Stimulated activated naive CD4-positive, alpha-beta T cell treated with Interleukin-2 at 50 U/mL for 16 hours (primary cell): ENCODE data around the gene CEBPA.
"Not testable (repeated sequence)": the region's sequence is repeated elsewhere in the genome, so short reads cannot be mapped to it uniquely, and the experiment has no call there.

Source experiments
- DNase-seq: peaks from one replicate; lab custom pipeline; 2025; lab: John Stamatoyannopoulos, UW

The CEBPA gene

DNA sequence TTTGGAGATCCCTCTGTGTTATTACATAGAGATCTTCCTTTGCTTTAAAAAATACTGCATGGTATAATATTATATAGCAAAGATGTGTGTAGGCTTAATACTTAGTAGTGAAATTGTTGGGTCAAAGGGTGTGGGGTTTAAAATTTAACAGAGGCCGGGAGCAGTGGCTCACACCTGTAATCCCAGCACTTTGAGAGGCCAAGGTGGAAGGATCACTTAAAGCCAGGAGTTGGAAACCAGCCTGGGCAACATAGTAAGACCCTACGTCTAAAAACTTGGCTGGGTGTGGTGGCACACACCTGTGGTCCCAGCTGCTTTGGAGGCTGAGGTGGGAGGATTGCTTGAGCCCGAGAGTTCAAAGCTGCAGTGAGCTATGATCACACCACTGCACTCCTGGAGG lies 22.3 kb upstream of the CEBPA start:
- no peak for DNase-seq

DNA sequence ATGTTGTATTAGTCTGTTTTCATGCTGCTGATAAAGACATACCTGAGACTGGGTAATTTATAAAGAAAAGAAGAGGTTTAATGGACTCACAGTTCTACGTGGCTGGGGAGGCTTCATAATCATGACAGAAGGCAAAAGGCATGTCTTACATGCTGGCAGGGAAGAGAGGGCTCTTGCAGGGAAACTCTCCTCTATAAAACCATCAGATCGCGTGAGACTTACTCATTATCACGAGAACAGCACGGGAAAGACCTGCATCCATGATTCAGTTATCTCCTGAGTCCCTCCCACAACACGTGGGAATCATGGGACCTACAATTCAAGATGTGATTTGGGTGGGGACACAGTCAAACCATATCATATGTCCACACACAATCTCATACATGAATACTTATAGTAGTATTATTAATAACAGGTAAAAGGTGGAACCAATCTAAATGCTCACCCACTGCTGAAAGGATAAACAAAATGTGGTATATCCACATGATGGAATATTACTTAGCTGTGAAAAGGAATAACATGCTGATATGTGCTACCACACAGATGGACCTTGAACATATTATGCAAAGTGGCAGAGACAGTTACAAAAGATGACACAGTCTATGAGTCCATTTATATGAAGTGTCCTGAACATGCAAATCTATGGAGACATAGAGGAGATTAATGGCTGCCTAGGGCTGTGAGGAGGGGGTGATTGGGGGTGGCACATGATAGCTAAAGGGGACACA lies 20.9 kb upstream of the CEBPA start:
- DNase-seq: no peak

DNA sequence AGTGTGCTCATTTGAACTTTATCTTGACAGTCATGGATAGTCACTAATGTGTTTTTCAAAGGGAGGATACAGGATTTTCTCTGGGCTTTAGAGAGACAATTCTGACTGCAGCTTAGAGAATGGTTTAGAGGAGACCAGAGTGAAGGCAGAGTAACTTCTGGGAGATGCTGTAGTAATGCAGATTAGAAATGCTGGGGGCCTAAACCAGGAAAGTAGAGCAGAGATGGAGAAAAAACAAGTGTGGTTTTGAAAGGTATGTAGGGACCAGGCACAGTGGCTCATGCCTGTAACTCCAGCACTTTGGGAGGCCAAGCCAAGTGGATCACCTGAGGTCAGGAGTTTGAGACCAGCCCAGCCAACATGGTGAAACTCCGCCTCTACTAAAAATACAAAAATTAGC lies 18.3 kb upstream of the CEBPA start:
- DNase-seq: no peak

GRCh38 chr19:33317991-33318390 lies 15.7 kb upstream of the CEBPA start:
- DNase-seq: not testable (repeated sequence)

DNA sequence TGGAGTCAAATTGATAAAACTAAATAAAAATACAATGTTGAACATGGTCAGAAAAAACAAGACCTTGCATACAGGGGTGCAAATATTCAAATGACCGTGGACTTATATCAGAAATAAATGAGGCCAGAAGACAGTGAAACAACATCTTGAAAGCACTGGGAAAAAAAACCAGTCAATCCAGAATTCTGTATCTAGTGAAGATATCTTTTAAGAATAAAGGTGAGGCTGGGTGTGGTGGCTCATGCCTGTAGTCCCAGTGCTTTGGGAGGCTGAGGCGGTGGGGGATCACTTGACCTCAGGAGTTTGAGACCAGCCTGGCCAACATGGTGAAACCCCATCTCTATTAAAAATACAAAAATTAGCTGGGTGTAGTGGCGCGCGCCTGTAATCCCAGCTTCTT lies 15.2 kb upstream of the CEBPA start:
- DNase-seq: no peak

- no peak for DNase-seq
These were observed 14.4 kb upstream of the CEBPA start for GRCh38 chr19:33316541-33317264.

DNA sequence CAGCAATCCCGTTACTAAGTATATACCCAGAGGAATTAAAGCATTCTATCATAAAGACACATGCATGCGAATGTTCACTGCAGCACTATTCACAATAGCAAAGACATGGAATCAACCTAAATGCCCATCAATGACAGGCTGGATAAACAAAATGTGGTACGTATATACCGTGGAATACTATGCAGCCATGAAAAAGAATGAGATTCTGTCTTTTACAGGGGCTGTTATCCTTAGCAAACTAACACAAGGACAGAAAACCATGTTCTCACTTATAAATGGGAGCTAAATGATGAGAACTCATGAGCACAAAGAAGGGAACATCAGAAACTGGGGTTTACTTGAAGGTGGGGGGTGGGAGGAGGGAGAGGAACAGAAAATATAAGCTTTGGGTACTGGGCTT lies 10.5 kb upstream of the CEBPA start:
- DNase-seq: not testable (repeated sequence)

GRCh38 chr19:33312065-33312464 lies 9.7 kb upstream of the CEBPA start:
- DNase-seq: no peak

GRCh38 chr19:33311326-33311682 lies 9.0 kb upstream of the CEBPA start:
- DNase-seq: no peak

GRCh38 chr19:33310606-33311325 lies 8.4 kb upstream of the CEBPA start:
- no peak for DNase-seq

DNA sequence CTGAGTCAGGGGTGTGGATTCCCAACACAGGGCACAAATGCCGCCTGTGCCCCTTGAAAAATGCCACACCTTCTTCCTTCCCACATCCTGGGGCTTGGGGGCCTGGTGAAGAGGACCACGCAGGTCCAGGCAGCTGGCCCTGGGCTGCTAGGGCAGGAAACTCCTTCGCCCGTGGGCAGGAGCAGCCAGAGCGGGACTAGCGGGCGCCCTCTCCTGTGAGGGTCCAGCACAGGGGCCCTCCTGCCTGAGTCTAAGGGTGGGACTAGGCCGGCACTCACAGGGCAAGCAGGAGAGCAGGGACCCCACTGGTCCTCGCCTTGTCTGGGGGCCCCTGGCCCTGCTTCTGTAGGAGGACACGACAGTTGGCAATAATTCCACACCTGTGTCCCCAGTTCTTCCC lies 7.5 kb upstream of the CEBPA start:
- no peak for DNase-seq

- DNase-seq: no peak
These were observed 4.8 kb upstream of the CEBPA start for GRCh38 chr19:33306853-33307792.

DNA sequence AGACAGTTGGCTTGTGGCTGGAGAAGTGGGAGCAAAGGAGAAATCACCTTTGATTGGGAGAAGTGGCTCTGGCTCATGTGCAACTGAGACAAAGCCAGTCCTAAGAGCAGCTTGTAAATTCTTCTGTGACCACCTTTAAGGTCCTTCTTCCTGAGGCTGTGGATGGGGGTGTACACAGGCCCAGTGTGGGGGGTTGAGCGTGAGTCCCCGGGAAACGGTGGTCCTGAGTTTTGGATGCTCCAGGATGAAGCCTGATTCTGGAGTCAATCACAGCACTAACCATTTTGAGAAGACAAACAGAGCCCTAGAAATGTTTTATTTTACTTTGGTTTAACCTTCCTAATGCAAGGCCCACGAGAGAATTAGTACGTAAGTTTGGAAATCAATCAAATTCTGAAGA lies 3.9 kb upstream of the CEBPA start:
- no peak for DNase-seq

- DNase-seq: no peak
These were observed 2.7 kb upstream of the CEBPA start for GRCh38 chr19:33304760-33305647.

- DNase-seq: no peak
These were observed 2.0 kb upstream of the CEBPA start for GRCh38 chr19:33304371-33304759.

DNA sequence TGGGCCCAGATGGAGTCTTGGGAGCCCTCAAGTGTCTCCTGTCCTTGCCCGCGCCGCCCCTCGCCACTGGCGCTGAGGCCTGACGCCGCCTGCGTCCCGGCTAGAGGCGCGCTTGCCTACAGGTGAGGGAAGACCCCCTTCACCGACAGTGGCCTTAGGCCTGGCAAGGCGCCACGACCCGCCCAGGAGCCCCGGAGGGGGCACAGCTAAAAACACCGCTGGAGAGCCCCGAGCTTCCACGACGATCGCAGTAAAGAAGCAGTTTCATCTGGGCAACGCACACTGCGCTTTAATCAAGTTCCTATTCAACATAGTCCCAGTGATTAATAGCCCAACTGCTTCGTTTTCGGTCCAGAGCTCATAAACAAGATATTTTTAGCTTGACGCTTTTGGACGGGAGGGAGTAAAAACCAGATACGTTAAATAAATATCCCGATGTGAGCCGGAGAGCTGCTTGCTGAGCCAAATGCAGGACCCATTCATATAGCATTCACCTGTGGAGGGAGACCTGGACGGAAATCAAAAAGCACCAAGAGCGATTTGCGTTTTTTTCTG lies 1.5 kb upstream of the CEBPA start:
- no peak for DNase-seq

- no peak for DNase-seq
These were observed 848 bp upstream of the CEBPA start for GRCh38 chr19:33302974-33303790.

- DNase-seq: no peak
These were observed 497 bp downstream of the CEBPA start for GRCh38 chr19:33301900-33302174.

GRCh38 chr19:33301144-33301899 lies 1.0 kb downstream of the CEBPA start:
- DNase-seq: no peak

- no peak for DNase-seq
These were observed 1.5 kb downstream of the CEBPA start for GRCh38 chr19:33300894-33301143.
